GM19438 (cell line): ENCODE data around the gene MAPT.
"Not testable (repeated sequence)": the region's sequence is repeated elsewhere in the genome, so short reads cannot be mapped to it uniquely, and the experiment has no call there.

Experiments
- ATAC-seq: cut with Tn5 transposase; IDR thresholded peaks from one replicate; pipeline ENCODE4 v1.9.1; 2021; ENCODE audit warnings: low read depth; ENCODE audit not compliant: unreplicated experiment

Gene MAPT

DNA sequence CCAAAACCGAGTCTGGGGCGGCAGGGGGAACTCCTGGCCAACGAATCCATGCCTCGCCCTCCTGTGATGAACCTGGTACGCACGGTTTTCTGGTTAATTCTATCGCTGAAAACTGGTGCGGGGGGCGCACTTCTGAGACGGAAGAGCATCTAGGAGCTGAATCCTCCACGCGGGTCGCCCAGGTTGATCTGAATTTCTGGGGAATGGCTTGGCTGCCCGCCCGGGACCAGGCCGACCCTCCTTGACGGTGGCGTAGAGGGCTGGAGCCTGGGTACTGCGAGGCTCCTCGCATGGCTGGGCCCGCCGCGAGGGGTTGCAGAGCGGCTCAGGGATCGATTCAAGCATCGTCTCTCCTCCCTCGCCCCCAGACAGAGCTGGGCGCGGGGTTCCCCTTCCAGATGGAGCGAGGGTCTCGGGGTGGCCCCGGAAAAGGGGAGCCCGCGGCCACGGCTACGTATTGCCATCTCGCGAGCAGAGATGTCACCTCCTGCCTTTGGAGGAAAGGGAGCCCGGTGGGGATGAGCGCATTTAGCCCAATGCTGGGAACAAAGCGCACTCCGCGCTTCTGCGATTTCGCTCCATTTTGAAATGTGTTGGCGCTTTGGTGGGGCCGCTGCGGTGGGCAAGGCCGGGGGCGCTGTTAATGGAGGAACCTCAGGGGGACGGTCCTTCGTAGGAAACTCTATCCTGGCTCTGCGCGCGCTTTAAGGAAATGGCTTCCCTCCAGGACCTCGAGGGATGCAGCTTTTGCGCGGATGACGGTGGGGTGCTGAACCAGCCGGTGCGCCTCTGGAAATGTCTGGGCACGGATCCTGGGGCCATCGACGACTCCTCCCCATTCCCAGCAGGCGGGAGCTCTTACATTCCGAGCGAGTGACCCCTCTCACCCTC lies 2.7 kb downstream of the MAPT start:
- no peak for ATAC-seq

DNA sequence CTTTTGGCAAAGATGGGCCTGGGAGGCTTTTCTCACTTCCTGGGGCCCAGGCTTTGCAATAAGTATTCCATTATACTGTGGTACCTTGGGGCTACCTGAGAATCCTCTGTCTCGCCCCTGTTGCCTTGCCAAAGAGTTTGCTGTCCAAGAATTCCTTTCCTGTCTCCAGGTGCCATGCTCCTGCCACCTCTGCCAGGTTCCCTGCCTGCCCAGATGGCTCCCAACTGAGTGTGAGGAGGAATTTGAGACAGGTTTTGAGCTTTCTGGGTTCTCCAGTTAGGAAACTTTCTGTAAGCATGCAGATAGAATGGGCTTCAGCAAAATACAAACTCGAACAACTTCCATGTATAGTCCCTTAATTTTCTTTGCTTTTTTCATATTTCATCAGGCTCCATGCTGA lies 5.8 kb downstream of the MAPT start:
- ATAC-seq, result no peak

DNA sequence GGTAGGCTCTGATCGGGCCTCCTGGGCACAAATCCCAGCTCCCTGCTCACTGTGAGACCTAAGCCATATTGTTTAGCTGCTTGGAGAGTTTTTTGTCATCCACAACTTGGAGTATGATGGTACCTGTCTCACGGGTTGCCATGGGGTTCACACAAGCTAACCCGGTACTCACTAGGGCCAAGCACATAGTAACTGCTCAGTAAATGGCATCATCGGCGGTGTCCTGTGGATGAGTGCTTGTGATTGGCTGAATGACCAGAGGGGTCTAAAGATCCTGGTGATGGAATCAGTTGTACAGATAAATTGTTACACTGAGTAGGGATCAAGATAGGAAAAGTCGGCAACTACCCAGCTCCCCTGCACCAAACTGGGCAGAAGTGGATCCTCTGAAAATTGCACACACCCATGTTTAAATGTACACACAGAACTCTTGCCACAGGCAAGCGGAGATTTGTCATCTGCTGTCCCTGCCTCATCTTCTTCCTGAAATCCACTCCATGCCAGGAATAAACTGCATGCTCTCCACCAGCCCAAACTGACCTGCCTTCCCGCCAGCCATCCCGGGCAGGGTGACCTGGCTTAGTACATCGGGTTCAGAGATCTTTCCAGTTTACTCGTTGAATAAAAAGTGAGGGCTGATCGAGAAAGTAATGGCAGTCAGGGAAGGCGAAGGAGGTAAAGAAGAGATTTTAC lies 6.5 kb downstream of the MAPT start:
- ATAC-seq, result no peak

DNA sequence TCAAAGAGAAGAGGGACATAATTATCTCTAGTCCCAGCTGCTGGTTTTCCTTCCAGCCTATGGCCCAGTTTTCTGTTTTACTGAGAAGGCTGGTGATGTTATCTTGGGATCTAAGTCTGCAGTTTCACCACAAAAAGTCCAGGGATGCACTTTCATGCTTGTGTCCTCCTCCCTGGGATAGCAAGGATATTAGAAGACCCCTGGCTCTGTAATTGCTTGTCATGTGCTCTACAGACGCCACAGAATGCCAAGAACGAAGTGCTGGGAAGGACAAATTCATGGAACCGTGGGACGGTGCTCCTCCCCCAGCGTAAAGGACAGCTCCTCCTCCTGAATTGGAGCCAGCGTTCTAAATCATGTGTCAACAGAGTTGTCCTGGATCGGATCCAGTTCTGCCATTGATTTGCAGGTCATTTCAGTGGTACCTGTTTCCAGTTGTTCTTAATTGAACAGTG lies 8.6 kb downstream of the MAPT start:
- no peak for ATAC-seq

DNA sequence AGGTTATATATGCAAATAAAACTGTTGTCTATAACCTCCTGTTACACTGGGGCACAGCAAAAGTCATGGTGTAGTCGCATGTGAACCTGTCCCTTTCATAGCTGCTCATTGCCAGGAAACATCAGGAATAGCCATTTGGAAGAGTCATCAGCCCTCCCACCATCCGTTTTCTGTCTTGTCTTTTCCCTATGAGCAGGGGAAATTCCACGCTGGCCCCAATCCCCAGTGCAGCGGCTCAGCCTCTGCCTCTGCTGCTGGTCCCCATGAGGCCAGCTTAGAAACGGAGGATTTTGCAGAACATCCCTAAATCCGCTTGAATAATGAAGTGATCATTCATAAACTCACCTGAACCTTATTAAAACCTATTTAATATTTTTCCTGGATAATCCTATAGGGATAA lies 10.5 kb downstream of the MAPT start:
- ATAC-seq, result no peak

DNA sequence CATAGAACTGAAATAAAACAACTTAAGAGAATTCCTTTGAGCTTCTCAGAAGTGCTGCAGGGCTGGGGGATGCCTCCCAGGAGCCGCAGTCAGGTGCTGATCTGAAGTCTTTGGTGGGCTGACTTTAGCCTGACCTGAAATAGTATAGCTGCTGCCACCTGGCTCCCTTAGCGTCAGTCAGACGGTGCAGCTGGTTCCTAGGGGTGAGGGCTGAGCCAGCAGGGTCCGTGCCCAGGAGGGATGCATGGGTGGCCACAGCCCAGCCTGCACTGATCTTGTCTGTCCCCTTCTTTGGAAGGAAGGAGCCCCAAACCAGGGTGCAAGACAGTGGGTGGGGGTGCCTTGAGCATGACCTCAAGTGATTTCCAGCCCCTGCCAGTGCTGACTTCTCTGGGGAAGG lies 11.5 kb downstream of the MAPT start:
- no peak for ATAC-seq

DNA sequence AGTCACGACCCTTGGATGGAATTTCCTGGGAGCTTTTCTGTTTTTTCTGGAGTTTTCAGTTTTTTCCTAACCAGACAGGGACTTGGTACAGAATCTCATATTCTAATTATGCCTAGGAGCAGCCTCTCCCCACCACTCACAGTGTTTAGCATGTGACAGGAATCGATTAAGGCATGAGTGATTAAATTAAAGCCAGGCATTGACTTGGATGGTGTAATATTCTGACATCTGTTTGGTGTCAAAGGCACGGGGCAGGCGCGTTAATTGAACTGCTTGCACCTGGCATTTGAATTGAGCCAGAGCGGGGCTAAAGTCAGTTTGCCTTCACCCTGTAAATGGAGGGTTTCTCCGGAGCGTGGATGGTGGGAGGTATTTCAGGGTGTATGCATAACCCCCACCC lies 11.9 kb downstream of the MAPT start:
- no peak for ATAC-seq

DNA sequence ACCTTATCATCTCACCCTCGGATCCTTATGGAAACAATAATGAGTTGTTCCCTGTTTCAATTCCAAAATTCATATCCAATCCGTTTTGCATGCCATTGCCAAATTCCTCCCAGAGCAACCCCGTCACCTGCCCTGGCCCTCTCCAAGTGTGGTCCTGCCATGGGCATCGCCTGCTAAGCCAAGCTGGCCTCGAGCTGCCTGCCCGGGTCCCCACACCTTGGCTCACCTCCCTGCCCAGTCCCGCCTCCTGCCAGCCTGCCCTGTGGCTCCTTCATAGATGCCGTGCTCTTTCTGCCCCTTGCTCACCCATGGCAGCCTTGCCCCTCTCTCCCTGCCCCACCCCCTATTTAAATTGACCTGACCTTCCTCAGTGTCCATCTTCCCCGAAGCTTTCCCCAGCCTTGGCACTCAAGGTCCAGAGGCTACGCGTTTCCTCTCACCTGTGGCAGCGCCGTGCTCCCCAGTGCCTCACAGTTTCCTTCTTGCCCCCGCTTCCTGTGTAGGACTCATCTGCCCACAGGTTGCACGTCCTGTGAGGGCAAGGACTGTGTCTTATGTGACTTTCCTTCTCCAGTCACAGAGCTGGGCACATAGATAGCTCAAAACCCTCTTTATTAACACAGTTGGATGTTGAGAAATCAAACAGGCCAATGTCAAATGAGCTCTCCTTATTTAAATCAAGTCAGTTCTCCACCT lies 12.7 kb downstream of the MAPT start:
- ATAC-seq, result no peak

DNA sequence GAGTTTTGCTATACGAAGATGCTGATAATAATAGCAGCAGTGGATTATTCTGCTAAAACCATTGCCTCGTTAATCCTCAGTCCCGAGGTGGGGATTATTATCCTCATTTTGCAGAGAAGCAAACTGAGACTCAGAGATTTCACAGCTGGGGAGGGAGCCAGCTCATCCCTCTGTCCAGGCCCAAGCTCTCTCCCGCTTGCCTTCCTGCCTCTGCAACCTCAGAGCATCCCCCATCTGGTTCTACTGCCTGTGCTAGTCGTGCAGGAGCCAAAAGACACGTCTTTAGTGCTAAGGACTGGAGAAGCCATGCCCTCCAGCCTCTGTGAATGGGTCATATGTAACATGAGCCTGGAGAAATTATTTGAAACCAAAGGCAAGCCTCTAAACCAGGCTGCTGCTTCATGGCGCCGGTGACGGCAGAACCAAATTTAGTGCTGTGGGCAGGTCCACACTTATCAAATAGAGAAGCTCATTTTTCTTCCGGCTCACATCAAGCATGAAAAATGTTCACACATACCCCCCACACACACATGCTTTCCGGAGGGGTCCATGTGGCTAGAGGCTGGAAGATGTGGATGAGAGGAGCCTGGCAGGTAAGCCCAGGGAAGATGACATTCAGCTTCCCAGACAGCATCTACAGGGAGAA lies 13.5 kb downstream of the MAPT start:
- ATAC-seq, result no peak

DNA sequence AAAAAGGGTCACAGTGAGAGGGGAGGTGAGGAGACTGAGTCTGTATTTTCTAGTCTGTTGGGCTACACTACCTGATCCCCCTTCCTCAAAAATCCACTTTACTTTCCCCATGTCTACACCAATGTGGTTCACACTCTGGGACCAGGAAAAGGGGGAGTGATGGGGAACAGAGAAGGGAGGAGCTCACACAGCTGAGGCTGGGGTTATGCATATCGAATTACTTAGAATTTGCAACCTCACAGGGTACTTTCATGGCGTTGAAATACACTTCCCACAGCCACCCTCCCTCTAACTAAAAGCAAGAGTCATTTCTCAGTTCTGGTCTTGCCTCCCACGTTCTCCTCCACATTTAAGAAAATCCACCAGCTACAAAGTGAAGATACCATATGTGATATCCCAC lies 14.1 kb downstream of the MAPT start:
- ATAC-seq, result no peak

DNA sequence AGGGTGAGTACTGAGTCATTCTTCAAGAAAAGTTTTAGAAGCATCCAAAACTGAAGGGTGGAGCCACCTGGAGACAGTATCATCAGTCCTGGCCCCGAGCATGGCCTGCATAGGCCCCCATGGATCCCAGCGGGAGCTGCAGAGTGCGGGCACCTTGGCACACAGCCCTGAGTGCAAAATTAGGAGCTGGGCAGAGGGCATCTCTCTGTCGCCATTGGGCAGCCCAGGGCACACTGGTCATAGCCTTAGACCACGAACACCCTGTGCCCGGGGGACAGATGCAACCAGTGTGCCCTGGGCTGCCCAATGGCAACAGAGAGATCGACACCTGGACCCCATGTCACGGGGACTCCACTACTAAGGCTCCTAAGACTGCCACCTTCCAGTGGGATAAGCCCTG lies 14.6 kb downstream of the MAPT start:
- no peak for ATAC-seq

DNA sequence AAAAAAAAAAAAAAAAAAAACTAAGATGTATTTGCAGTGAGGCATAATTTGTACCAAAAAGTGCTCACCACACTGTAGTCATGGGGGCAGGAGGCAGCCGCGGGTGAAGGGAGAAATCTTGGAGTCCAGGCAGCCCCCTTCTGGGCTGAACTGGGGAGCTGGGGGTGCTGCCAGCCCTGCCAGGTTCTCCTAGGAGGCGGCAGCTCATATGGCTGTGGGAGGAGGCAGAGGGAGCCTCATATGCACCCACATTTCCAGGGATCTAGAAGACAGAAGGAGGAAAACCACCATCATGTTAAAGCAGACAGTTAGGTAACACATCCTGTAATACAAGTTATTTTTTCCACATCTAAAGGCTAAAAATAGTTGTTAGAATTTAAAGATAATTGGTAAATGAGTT lies 16.3 kb downstream of the MAPT start:
- ATAC-seq, result no peak

DNA sequence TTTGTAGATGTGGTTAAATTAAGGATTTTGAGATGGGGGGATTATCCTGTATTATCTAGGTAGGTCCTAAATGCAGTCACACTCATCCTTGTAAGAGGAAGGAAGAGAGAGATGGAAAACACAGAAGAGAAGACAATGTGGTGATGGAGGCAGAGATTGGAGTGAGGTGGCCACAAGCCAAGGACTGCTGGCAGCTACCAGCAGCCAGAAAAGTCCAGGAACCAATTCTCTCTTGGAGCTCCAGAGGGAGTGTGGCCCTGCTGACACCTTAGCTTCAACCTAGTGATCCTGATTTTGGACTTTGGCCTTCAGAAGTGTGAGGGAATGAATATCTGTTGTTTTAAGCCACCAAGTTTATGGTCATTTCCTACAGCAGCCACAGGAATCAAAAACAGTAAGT lies 18.0 kb downstream of the MAPT start:
- ATAC-seq, result no peak

DNA sequence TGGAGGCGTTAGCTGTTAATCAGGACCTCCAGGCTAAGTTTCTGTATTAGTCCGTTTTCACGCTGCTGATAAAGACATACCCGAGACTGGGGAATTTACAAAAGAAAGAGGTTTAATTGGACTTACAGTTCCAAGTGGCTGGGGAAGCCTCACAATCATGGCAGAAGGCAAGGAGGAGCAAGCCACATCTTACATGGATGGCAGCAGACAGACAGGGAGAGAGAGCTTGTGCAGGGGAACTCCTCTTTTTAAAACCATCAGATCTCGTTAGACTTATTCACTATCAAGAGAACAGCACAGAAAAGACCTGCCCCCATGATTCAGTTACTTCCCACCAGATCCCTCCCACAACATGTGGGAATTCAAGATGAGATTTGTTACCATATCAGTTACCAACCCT lies 18.7 kb downstream of the MAPT start:
- not testable (repeated sequence) for ATAC-seq

DNA sequence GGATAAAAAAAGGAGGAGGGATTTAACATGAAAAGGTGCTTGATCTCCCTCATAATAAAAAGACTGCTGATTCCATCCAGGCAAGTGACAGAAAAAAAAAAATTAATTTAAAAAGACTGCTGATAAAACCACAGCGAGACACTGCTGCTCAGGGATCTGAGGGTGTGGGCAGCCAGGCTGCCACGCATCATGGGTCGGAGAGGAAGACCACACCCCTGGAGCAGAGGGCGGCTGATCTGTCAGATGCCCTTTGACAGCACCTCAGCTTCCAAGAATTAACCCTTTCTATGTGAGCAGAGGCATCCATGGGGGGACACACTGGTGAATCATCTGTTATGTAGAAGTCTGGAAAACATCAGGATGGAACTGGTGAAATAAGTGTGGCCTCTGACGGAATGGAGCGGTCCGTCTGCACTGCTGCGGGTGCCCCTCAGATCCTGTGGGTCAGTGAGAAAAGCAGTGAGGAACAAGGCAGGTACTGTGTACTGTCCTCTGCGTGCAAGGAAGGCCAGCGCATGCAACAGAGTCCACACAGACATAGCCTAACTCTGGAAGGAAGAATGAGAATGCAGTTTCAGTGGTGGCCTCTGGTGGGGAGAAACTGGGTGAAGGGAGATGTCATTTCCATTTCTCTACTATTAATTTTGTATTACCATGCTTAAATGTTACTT lies 19.8 kb downstream of the MAPT start:
- no peak for ATAC-seq

DNA sequence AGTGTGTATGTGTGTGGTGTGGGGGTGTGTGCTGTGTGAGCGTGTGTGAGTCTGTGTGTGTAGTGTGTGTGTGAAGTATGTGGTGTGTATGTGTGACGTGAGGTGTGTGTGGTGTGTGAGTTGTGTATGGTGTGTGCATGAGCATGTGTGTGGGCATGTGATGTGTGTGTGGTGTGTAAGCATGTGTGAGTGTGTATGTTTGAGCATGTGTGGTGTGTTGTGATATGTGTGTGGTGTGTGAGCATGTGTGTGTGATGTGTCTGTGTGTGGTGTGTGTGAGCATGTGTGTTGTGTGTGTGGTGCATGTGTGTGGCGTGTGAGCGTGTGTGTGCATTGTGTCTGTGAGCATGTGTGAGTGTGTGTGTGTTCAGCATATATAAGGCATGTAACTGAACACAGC lies 20.9 kb downstream of the MAPT start:
- no peak for ATAC-seq

DNA sequence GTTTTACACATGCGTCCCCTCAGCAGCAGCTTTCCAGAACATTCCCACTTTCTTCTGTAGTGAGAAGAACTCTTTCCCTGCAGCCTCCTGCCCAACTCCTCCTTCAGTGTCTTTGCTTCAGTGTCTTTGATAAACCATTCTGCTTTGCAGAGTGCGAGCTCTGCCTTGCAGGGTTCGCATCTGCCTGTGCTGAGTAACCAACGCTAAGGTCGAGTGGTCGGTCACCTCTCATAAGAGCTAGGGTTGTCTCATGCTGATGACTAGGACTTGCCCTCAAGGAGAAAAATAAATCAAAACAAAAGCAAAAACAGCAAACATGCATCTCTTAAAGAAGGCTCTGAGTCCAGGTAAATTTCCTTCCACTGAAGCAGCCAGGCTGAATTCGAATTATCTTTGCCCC lies 22.7 kb downstream of the MAPT start:
- ATAC-seq, result no peak

DNA sequence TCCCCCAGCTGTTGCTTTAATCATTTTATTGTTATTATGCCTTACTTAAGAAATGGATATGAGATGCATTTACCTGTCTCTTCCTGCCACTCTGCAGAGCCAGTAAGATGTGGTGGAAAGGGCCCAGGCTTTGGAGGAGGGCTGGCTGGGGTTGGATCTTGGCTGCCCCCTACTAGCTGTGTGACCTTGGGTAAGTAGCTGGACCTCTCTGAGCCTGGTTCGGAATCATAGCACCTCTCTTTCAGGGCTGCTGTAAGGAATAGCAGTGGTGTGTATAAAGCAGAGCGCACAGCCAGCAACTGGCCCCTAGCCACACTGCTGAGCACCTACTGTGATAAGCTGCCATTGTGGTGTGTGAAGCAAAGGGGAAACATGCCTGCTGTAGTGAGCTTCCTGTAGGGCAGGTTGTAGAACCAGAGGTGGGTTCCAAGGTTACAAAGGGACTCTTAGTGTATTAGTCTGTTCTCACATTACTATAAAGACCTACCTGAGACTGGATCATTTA lies 23.9 kb downstream of the MAPT start:
- no peak for ATAC-seq

DNA sequence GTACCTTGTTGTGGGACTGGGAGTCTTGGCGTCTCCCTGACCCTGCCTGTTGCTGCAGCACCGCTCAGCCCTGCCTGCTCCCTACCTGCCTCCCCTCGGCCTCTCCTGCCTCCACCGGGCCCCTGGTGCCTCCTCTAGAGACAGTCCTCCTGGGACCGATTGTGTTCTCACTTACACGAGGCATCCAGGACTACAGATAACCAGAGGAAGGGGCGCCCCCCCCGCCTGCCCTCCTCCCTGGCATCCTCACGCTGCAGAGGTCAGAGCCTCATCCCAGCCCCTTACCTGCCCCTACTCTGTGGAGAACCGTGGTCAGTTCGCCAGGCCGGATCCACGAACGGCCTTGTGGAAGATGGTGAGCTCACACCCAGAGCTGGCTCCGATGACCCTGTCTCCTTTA lies 24.8 kb downstream of the MAPT start:
- no peak for ATAC-seq

DNA sequence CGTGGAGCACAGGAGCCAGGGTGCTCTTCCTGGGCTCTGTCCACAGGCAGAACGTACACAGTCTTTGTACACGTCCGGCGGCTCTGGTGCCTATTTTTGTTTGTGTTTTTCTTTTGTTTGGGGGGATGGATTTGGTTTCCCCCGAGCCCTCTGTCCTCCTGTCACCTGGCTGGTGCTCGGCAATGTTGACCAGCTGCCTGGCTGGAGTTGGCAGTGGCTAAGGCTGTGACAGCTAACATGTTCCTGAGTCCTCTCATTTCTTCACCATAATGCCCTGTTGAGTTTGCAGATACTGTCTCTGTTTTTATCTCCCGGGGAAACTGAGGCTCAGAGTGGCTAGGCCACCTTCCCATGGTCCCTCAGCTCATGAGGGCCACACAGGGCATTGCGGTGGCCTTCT lies 25.7 kb downstream of the MAPT start:
- no peak for ATAC-seq
